Colonic mucosa (tissue), 4 donors: Measurements from ENCODE around the gene CAPZB. TPM values are rescaled to one million over a fixed set of nuclear protein-coding genes. Genes with fewer than 3 reads are reported as not detected.

Experiments used
- DNase-seq: peaks from one replicate; pipeline ENCODE4 v3.0.0-alpha.2; 2020
- H3K27ac ChIP-seq: fragments of 200-600 bp; one replicate; pipeline ENCODE4 v1.8.0; 2021
- H3K27me3 ChIP-seq: fragments of 200-600 bp; one replicate; pipeline ENCODE4 v1.8.0; 2021
- H3K36me3 ChIP-seq: fragments of 200-600 bp; one replicate; pipeline ENCODE4 v1.8.0; 2021
- H3K4me1 ChIP-seq: fragments of 200-600 bp; one replicate; pipeline ENCODE4 v1.8.0; 2021; ENCODE audit warnings: mild to moderate bottlenecking
- H3K4me3 ChIP-seq: fragments of 200-600 bp; one replicate; pipeline ENCODE4 v1.8.0; 2021
- H3K9ac ChIP-seq, 2 donors: one replicate each; pipeline ENCODE4 v1.7.0; 2013; ENCODE audit warnings: control low read depth in 2 of 2, low read depth in 2 of 2, low read length in 2 of 2
- H3K9me3 ChIP-seq: fragments of 200-600 bp; one replicate; pipeline ENCODE4 v1.8.0; 2021
- CTCF ChIP-seq: fragments of 200-600 bp; IDR thresholded peaks from one replicate; pipeline ENCODE4 v1.8.0; 2022; ENCODE audit warnings: antibody characterized with exemption, mild to moderate bottlenecking
- intact Hi-C: fragments of 100-400 bp; cut with DNase I; formaldehyde crosslinking; loops from one replicate; pipeline ENCODE4 v1.14.1; 2022
- total RNA-seq, 2 donors: library from RNA; stranded (reverse); fragmentation: NEBNext Ultra II Directional in 1 of 2; extraction: Animal tissue kit (Norgen Biotek cat#: 25700) in 1 of 2; gene quantifications; one replicate each; pipeline ENCODE4 v1.2.1, GENCODE V29; 2021
- donor health status: healthy.
- donor health status: DM: no; HTN: no; CAD: no.
- donor health status: DM: no; HTN: no; CAD: no.

Gene CAPZB
- total RNA-seq, 2 donors from 2014 or later, result 397 to 407 TPM

- Histone ChIP-seq H3K9me3 (no peaks in the 10 kb centered on the region), H3K4me1 (peaks cover 17% of the 10 kb centered on the region), H3K27ac (peak overlapping the region; percentile 53), H3K4me3 (no peak overlapping the region), H3K27me3 (no peaks in the 10 kb centered on the region), H3K9ac (peak overlapping the region in 1 of 2 donors; percentile 52), H3K36me3 (no peaks in the 10 kb centered on the region)
- intact Hi-C loops, result loop anchor here (5.0 kb wide), 3 partner anchors 91 to 261 kb away; no protein-coding TSS in a partner anchor
- peak; percentile 63 for DNase-seq
- peak; percentile 63 for TF ChIP-seq CTCF
These were observed 94.3 kb downstream of the CAPZB start for GRCh38 chr1:19390901-19391595.

- H3K27me3 ChIP-seq, result no peaks in the 10 kb centered on the region
- no peak for TF ChIP-seq CTCF
- H3K9me3 ChIP-seq, result no peaks in the 10 kb centered on the region
- peak overlapping the region; percentile 50 to 52 for H3K9ac ChIP-seq
- H3K36me3 ChIP-seq, result no peaks in the 10 kb centered on the region
- H3K4me3 ChIP-seq, result no peak overlapping the region
- no peak for DNase-seq
- intact Hi-C loops, result loop anchor here (5.0 kb wide), 3 partner anchors 92 to 262 kb away; no protein-coding TSS in a partner anchor
- peaks cover 18% of the 10 kb centered on the region for H3K4me1 ChIP-seq
- H3K27ac ChIP-seq, result peak overlapping the region; percentile 39
These were observed 95.0 kb downstream of the CAPZB start for GRCh38 chr1:19390166-19390850.

- DNase-seq, result no peak
- H3K9ac ChIP-seq, result no peak overlapping the region
- no peaks in the 10 kb centered on the region for H3K9me3 ChIP-seq
- TF ChIP-seq CTCF, result no peak
- H3K27me3 ChIP-seq, result no peaks in the 10 kb centered on the region
- H3K27ac ChIP-seq, result no peak overlapping the region
- H3K4me1 ChIP-seq, result peaks cover 30% of the 10 kb centered on the region
- intact Hi-C loops, result no loop called here
- no peak overlapping the region for H3K4me3 ChIP-seq
- H3K36me3 ChIP-seq, result no peaks in the 10 kb centered on the region
These were observed 96.4 kb downstream of the CAPZB start for GRCh38 chr1:19388980-19389379.

- intact Hi-C loops, result no loop called here
- no peak overlapping the region for H3K4me3 ChIP-seq
- peaks cover 30% of the 10 kb centered on the region for H3K4me1 ChIP-seq
- peak overlapping the region; percentile 79 for H3K27ac ChIP-seq
- no peaks in the 10 kb centered on the region for H3K36me3 ChIP-seq
- H3K27me3 ChIP-seq, result no peaks in the 10 kb centered on the region
- DNase-seq, result peak; percentile 48
- no peak overlapping the region for H3K9ac ChIP-seq
- TF ChIP-seq CTCF, result no peak
- no peaks in the 10 kb centered on the region for H3K9me3 ChIP-seq
These were observed 98.3 kb downstream of the CAPZB start for GRCh38 chr1:19387045-19387467.

GRCh38 chr1:19385869-19386591, 99.3 kb downstream of the CAPZB start:
- peak; percentile 89 for DNase-seq
- intact Hi-C loops, result no loop called here
- H3K9ac ChIP-seq, result peak overlapping the region; percentile 26 to 30
- H3K4me1 ChIP-seq, result peaks cover 30% of the 10 kb centered on the region
- H3K4me3 ChIP-seq, result no peak overlapping the region
- H3K27ac ChIP-seq, result peak overlapping the region; percentile 79
- no peaks in the 10 kb centered on the region for H3K9me3 ChIP-seq
- no peaks in the 10 kb centered on the region for H3K27me3 ChIP-seq
- TF ChIP-seq CTCF, result no peak
- H3K36me3 ChIP-seq, result no peaks in the 10 kb centered on the region
